ENCODE results near the gene TPM1.

- TF ChIP-seq CTCF (IDR thresholded peaks at IDR 0.05) (no peak), POLR2A (IDR thresholded peaks at IDR 0.05) (no peak)
Measured at GRCh38 chr15:62994439-62994838, 48.1 kb upstream of the TPM1 start.
